HUDEP-2 (cell line): Measurements from ENCODE around the gene CYP2S1.
"Not testable (repeated sequence)": the region's sequence is repeated elsewhere in the genome, so short reads cannot be mapped to it uniquely, and the experiment has no call there.

Experiments
- DNase-seq, 76 experiments: peaks; one replicate each; lab custom pipeline; 2025; ENCODE audit not compliant: unreplicated experiment in 76 of 76; lab: John Stamatoyannopoulos, UW

The CYP2S1 gene

GRCh38 chr19:41192574-41193429 is at the start of gene CYP2S1:
Gene CYP2S1 (plus strand): TSS chr19:41193219. CDS start chr19:41193265, 46 bp downstream.
- peak in 58 of 76 experiments; percentile 8 to 73 (median 48) for DNase-seq

- DNase-seq = peak in 71 of 76 experiments; percentile 13 to 88 (median 68)
Observed at GRCh38 chr19:41144403-41144802, 48.6 kb upstream of the CYP2S1 start.

- DNase-seq = no peak
Observed at GRCh38 chr19:41149831-41150230, 43.2 kb upstream of the CYP2S1 start.

GRCh38 chr19:41150986-41151385 is 42.0 kb upstream of the CYP2S1 start:
- not testable (repeated sequence) for DNase-seq

- no peak for DNase-seq
Observed at GRCh38 chr19:41154060-41154459, 39.0 kb upstream of the CYP2S1 start.

- DNase-seq = peak in 2 of 76 experiments; percentile 9 to 12
Observed at GRCh38 chr19:41156207-41156606, 36.8 kb upstream of the CYP2S1 start.

GRCh38 chr19:41159881-41160280 is 33.1 kb upstream of the CYP2S1 start:
- DNase-seq = peak in 36 of 76 experiments; percentile 9 to 78 (median 51)

GRCh38 chr19:41161903-41162302 is 31.1 kb upstream of the CYP2S1 start:
- no peak for DNase-seq

GRCh38 chr19:41166944-41167804 is 25.8 kb upstream of the CYP2S1 start:
- no peak for DNase-seq

- DNase-seq = no peak
Observed at GRCh38 chr19:41172297-41173164, 20.5 kb upstream of the CYP2S1 start.

GRCh38 chr19:41174297-41174928 is 18.6 kb upstream of the CYP2S1 start:
- DNase-seq = no peak

GRCh38 chr19:41175801-41176777 is 16.9 kb upstream of the CYP2S1 start:
- peak in 2 of 76 experiments; percentile 5 to 9 for DNase-seq

- not testable (repeated sequence) for DNase-seq
Observed at GRCh38 chr19:41180173-41180572, 12.8 kb upstream of the CYP2S1 start.

GRCh38 chr19:41186971-41187883 is 5.8 kb upstream of the CYP2S1 start:
- DNase-seq = no peak

- no peak for DNase-seq
Observed at GRCh38 chr19:41187884-41188279, 5.1 kb upstream of the CYP2S1 start.

- no peak for DNase-seq
Observed at GRCh38 chr19:41189425-41190065, 3.5 kb upstream of the CYP2S1 start.

- no peak for DNase-seq
Observed at GRCh38 chr19:41193430-41194156, 574 bp downstream of the CYP2S1 start.
